ENCODE data around the gene VSTM5. TPM values are rescaled to one million over a fixed set of nuclear protein-coding genes. Genes with fewer than 3 reads are reported as not detected.

The VSTM5 gene
- total RNA-seq, 2 donors from 2014 or later: 1.4 to 2.4 TPM

GRCh38 chr11:93831343-93832127 lies 18.9 kb downstream of the VSTM5 start:
- no peak for DNase-seq
- intact Hi-C loops (cut with DNase I): no loop called here
- no peaks in the 10 kb centered on the region for H3K27me3 ChIP-seq
- H3K27ac ChIP-seq: no peak overlapping the region
- H3K36me3 ChIP-seq: no peaks in the 10 kb centered on the region
- no peak overlapping the region for H3K9ac ChIP-seq (ENCODE audit: low read depth in 2 of 2, low read length in 2 of 2)
- H3K4me3 ChIP-seq: no peak overlapping the region
- H3K4me1 ChIP-seq: no peaks in the 10 kb centered on the region
- no peaks in the 10 kb centered on the region for H3K9me3 ChIP-seq
- TF ChIP-seq CTCF (IDR thresholded peaks at IDR 0.05): no peak

DNA sequence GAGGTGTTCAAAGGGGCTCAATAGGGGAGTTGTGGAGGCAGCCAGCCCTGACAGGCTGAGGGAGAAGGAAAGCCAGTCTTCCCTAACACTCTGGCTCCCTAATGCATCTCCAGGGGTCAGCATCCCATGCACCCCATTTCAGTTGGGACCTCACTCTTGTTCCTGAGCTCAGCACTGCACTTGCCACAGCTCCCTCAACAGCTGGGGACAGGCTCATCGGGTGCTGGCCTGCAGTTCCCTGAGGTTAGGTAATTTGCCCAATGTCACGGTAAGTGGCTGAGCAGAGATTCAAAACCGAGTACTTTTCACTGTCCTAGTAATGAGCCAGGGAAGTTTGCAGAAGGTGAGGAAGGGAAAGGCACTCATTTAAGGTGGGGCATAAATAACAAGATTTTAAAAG lies 20.8 kb downstream of the VSTM5 start:
- Histone ChIP-seq H3K9me3 (no peaks in the 10 kb centered on the region), H3K27me3 (no peaks in the 10 kb centered on the region), H3K27ac (no peak overlapping the region), H3K4me3 (no peak overlapping the region), H3K36me3 (no peaks in the 10 kb centered on the region), H3K4me1 (no peaks in the 10 kb centered on the region), H3K9ac (ENCODE audit: low read depth in 2 of 2, low read length in 2 of 2) (no peak overlapping the region)
- TF ChIP-seq CTCF (IDR thresholded peaks at IDR 0.05): no peak
- intact Hi-C loops (cut with DNase I): no loop called here
- DNase-seq: no peak

- H3K4me3 ChIP-seq: no peak overlapping the region
- DNase-seq: no peak
- intact Hi-C loops (cut with DNase I): no loop called here
Measured at GRCh38 chr11:93827363-93827762, 23.1 kb downstream of the VSTM5 start.

DNA sequence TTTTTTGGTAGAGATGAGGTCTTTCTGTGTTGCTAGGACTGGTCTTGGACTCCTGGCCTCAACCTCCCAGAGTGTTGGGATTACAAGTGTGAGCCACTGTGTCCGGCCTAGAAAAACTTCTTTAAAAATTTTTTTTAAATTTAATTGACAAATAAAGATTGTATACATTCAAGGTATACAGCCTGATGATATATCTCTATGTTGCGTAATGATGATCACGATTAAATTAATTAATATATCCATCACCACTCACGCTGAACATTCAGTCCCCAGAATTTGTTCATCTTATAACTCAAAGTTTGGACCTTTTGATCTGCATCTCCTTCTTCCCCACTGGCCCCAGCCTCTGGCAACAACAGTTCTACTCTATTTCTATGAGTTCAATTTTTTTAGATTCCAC lies 27.2 kb downstream of the VSTM5 start:
- no peak for TF ChIP-seq CTCF (IDR thresholded peaks at IDR 0.05)
- Histone ChIP-seq H3K27me3 (no peaks in the 10 kb centered on the region), H3K36me3 (no peaks in the 10 kb centered on the region), H3K9ac (ENCODE audit: low read depth in 2 of 2, low read length in 2 of 2) (no peak overlapping the region), H3K4me3 (no peak overlapping the region), H3K27ac (no peak overlapping the region), H3K4me1 (no peaks in the 10 kb centered on the region), H3K9me3 (no peaks in the 10 kb centered on the region)
- intact Hi-C loops (cut with DNase I): no loop called here
- no peak for DNase-seq

More at GRCh38 chr11:93827363-93827762, 23.1 kb downstream of the VSTM5 start:
- no peak for TF ChIP-seq CTCF (IDR thresholded peaks at IDR 0.05)
- Histone ChIP-seq H3K27ac (no peak overlapping the region), H3K9ac (ENCODE audit: low read depth in 2 of 2, low read length in 2 of 2) (no peak overlapping the region), H3K9me3 (no peaks in the 10 kb centered on the region), H3K27me3 (no peaks in the 10 kb centered on the region), H3K36me3 (no peaks in the 10 kb centered on the region), H3K4me1 (no peaks in the 10 kb centered on the region)

DNA sequence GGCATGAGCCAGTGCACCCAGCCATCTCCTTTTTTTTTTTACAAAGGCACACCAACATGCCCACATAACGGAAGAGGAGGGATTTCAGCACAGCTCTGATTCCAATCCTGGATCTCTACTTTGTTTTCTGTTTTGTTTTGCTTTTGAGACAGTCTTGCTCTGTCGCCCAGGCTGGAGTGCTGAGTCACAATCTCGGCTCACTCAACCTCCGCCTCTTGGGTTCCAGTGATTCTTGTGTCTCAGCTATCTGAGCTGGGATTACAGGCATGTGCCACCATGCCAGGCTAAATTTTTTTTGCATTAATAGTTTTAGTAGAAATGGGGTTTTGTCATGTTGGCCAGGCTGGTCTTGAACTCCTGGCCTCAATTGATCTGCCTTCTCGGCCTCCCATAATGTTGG lies 28.1 kb downstream of the VSTM5 start:
- no peak overlapping the region for H3K27ac ChIP-seq
- TF ChIP-seq CTCF (IDR thresholded peaks at IDR 0.05): no peak

More for the DNA sequence above, 28.1 kb downstream of the VSTM5 start:
- no peaks in the 10 kb centered on the region for H3K27me3 ChIP-seq
- no peaks in the 10 kb centered on the region for H3K4me1 ChIP-seq
- no peak overlapping the region for H3K9ac ChIP-seq (ENCODE audit: low read depth in 2 of 2, low read length in 2 of 2)
- no peak overlapping the region for H3K4me3 ChIP-seq
- DNase-seq: no peak
- H3K36me3 ChIP-seq: no peaks in the 10 kb centered on the region
- intact Hi-C loops (cut with DNase I): no loop called here
- no peaks in the 10 kb centered on the region for H3K9me3 ChIP-seq

Data from colonic mucosa (tissue), 4 donors.